ENCODE results near the gene IL24.
"Not testable (repeated sequence)": the region's sequence is repeated elsewhere in the genome, so short reads cannot be mapped to it uniquely, and the experiment has no call there.

Gene IL24, protein sequence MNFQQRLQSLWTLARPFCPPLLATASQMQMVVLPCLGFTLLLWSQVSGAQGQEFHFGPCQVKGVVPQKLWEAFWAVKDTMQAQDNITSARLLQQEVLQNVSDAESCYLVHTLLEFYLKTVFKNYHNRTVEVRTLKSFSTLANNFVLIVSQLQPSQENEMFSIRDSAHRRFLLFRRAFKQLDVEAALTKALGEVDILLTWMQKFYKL

GRCh38 chr1:206897175-206897574, at the start of gene IL24:
Gene IL24 (plus strand): TSS chr1:206897443. CDS start chr1:206897833, 390 bp downstream.
- DNase-seq (ENCODE audit: low read depth in 2 of 2) = no peak

DNA sequence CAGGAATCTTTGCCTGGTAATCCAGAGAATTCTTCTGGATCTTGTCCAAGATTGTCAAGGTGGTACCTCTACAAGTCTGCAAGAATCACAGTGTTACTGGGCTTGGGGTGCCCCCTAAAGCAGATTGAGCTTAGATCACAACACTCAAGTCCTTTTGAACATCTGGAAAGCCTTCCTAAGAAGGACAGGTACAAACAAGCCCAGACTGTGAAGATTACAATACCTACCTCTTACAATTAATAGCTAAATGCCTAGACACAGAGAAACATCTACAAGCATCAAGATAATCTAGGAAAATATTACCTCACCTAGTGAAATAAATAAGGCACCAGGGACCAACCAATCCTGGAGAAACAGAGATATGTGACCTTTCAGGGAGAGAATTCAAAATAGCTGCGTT, 49.3 kb upstream of the IL24 start:
- no peak for DNase-seq (ENCODE audit: low read depth in 2 of 2)

- DNase-seq (ENCODE audit: low read depth in 2 of 2) = no peak
These were observed 46.8 kb upstream of the IL24 start for GRCh38 chr1:206850401-206850800.

DNA sequence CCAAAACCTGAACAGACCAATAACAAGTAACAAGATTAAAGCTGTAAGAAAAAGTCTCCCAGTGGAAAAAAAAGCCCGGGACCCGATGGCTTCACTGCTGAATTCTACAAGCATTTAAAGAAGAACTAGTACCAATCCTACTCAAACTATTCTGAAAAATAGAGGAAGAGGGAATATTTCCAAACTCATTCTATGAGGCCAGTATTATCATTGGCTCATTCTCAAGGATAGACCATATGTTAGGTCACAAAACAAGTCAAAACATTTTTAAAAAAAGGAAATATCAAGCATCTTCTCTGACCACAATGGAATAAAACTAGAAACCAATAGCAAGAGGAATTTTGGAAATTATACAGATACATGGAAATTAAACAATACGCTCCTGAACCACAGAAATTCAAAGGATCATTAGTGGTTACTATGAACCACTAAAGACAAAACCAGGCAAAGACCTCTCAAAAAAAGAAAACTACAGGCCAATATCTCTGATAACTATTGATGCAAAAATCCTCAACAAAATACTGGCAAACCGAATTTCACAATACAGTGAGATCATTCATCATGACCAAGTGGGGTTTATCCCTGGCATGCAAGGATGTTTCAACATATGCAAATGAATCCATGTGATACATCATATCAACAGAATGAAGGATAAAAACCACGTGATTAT, 45.8 kb upstream of the IL24 start:
- peak; percentile 84 to 87 for DNase-seq (ENCODE audit: low read depth in 2 of 2)

DNA sequence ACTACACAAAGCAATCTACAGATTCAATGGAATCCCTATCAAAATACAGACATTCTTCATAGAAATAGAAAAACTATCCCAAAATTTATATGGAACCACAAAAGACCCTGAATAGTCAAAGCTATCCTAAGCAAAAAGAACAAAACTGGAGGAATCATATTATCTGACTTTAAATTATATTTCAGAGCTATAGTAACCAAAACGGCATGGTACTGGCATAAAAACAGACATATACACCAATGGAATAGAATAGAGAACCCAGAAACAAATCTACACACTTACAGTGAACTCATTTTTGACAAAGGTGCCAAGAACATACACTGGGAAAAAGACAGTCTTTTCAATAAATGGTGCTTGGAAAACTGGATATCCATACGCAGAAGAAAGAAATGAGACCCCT, 44.6 kb upstream of the IL24 start:
- not testable (repeated sequence) for DNase-seq (ENCODE audit: low read depth in 2 of 2)

- not testable (repeated sequence) for DNase-seq (ENCODE audit: low read depth in 2 of 2)
These were observed 43.5 kb upstream of the IL24 start for GRCh38 chr1:206853696-206854095.

- DNase-seq (ENCODE audit: low read depth in 2 of 2) = no peak
These were observed 42.7 kb upstream of the IL24 start for GRCh38 chr1:206854401-206855129.

DNA sequence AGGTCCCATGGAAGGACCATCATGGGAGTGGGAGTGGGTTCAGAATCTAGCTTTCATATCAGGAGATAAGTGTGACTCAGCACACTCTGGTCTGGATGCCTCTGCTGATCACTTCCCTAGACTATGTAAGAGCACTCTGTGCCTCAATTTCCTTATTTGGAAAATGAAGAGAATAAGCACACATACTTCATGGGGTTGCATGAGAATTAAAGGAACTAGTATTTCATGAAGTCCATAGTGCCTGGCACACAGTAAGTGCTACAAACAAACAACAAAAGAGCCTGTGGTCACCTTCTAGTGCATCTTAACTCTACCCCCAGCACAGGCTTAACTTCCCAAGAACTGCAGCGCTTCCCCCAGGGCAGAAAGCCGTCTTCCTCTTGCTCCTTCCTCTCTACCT, 41.4 kb upstream of the IL24 start:
- no peak for DNase-seq (ENCODE audit: low read depth in 2 of 2)

- no peak for DNase-seq (ENCODE audit: low read depth in 2 of 2)
These were observed 40.4 kb upstream of the IL24 start for GRCh38 chr1:206856674-206857464.

DNA sequence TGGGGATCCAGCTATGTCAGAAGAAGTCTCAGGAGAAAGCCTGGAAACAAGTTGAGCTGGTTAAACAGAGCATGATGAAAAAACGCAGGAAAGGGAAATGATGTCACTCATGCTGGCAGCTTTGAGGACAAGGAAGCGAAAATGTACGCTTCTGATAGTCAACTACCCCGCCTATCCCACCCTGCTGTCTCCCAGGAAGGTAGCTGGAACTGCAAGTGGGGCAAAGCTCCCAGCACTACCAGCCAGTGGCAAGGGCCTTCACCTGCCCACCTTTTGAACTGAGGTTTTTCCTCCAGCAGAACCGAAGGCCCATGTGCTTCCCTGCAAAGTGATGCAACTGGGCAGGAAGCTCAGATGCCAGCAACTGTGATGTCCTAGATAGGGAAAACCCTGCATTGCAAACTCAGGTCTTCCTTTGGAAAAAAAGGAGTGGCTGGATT, 38.1 kb upstream of the IL24 start:
- no peak for DNase-seq (ENCODE audit: low read depth in 2 of 2)

- no peak for DNase-seq (ENCODE audit: low read depth in 2 of 2)
These were observed 37.1 kb upstream of the IL24 start for GRCh38 chr1:206860165-206860564.

- no peak for DNase-seq (ENCODE audit: low read depth in 2 of 2)
These were observed 34.0 kb upstream of the IL24 start for GRCh38 chr1:206863266-206863665.

DNA sequence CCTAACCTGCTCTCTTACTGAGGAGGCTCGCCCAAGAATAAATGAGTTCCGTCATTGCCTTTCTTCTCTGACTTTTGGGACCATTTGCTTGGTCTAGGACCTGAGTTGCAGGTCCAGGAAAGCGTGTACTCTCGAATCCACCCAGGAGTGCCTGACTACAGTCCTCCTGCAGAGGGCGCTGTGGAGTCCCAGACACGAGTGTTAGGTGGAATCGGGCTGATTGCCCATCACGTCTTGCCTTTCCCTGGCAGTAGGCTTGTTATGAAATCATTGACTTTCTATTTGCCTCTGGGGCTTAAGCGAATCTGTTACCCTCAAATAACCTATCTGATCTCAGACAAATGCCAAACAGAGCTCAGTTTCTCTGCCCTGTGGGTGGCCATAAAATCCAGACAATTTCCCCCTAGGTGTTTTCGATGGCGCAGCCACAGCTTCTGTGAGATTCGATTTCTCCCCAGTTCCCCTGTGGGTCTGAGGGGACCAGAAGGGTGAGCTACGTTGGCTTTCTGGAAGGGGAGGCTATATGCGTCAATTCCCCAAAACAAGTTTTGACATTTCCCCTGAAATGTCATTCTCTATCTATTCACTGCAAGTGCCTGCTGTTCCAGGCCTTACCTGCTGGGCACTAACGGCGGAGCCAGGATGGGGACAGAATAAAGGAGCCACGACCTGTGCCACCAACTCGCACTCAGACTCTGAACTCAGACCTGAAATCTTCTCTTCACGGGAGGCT, 32.1 kb upstream of the IL24 start, which contains the start of gene IL20:
TSS of gene IL20 (plus strand) at position 685 of the 733 bp plus-strand sequence. CDS start 230 bp downstream, outside the sequence.
- DNase-seq (ENCODE audit: low read depth in 2 of 2) = peak; percentile 44 to 53

DNA sequence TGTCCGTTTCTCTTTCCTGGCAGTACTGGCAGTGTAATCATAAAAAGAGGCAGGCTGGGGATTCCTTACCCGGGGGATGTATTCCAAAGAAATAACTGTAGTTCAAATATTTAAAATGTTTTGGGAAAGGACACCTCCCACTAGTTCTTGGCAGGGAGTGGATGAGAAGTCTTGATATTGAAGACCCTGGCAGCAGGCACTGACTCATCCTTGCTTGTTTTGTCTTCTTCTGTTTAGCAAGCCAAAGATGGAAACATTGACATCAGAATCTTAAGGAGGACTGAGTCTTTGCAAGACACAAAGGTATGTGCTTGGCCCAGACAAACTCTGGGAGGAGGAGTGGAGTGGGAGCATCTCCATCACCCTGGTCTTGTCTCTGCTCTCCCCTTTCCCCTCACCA, 31.2 kb upstream of the IL24 start:
- DNase-seq (ENCODE audit: low read depth in 2 of 2) = peak in 1 of 2 experiments; percentile 13

GRCh38 chr1:206867239-206867638, 30.0 kb upstream of the IL24 start:
- no peak for DNase-seq (ENCODE audit: low read depth in 2 of 2)

- DNase-seq (ENCODE audit: low read depth in 2 of 2) = no peak
These were observed 29.5 kb upstream of the IL24 start for GRCh38 chr1:206867716-206868115.

GRCh38 chr1:206868264-206868663, 29.0 kb upstream of the IL24 start:
- no peak for DNase-seq (ENCODE audit: low read depth in 2 of 2)

DNA sequence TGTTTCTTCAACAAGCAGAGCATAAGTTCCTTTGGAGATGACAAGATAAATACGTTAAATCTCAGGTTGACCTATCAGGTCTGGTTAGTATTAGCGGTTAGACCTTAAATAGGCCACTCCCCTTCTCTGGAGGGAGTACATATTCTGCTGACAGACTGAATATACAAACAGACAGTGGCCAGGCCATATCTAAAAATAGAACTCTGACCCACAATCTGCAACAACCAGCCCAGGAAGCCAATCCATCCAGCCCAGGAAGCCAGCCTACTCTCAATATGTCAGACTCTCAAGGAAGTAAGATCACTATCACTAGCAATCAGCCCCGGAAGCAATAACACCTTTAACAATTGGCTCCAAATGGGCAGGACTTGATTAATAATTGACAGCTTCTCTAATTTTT, 25.1 kb upstream of the IL24 start:
- DNase-seq (ENCODE audit: low read depth in 2 of 2) = no peak

DNA sequence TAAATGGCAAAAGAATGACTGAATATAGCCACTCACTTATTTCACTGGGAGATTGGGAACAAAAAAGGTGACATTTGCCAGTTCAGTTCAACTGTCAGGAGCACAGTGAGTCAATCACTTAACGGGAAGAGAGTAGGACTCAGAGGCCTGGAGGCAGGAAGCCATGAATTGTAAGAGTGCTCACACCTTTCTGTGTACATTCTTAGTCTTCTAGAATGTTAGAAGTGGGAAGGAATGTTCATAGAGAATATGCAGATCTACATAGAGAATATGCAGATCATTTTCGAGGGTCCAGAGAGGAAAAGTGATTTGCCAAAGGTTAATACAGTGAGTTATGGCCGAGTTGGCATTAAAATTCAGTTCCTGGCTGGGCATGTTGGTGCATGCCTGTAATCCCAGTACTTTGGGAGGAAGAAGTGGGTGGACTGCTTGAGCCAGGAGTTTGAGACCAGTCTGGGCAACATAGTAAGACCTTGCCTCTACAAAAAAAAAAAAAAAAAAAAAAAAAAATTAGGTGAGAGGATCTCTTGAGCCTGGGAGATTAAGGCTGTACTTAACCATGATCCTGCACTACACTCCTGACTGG, 23.5 kb upstream of the IL24 start:
- DNase-seq (ENCODE audit: low read depth in 2 of 2) = no peak

DNA sequence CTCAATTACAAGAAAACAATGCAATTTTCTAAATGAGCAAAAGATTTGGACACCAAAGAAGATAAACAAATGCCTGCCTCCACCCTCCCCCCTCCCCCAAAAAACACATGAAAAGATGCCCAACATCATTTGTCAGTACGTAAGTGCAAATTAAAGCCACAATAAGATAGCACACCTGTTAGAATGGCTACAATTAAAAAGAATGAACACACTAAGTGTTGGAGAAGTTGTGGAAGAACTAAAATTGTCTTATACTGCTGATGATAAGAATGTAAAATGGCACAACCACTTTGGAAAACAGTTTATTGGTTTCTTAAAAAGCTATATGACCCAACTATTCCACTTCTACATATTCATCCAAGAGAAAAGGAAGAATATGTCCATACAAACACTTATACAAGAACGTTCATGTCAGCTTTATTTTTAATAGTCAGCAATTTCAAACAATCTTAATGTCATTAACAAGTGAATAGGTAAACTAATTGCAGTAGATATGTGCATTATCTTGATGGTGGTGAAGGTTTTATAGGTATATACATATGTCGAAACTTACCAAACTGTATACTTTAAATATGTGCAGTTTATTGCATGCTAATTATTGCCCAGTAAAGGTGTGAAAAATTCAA, 21.4 kb upstream of the IL24 start:
- no peak for DNase-seq (ENCODE audit: low read depth in 2 of 2)

Measured in fibroblast of skin of left biceps (primary cell).